Amniotic stem cell (primary cell): Measurements from ENCODE around the gene DENND4B.

ENCODE experiments used
- DNase-seq: peaks from one replicate; lab custom pipeline; 2025; lab: John Stamatoyannopoulos, UW

Gene DENND4B

DNA sequence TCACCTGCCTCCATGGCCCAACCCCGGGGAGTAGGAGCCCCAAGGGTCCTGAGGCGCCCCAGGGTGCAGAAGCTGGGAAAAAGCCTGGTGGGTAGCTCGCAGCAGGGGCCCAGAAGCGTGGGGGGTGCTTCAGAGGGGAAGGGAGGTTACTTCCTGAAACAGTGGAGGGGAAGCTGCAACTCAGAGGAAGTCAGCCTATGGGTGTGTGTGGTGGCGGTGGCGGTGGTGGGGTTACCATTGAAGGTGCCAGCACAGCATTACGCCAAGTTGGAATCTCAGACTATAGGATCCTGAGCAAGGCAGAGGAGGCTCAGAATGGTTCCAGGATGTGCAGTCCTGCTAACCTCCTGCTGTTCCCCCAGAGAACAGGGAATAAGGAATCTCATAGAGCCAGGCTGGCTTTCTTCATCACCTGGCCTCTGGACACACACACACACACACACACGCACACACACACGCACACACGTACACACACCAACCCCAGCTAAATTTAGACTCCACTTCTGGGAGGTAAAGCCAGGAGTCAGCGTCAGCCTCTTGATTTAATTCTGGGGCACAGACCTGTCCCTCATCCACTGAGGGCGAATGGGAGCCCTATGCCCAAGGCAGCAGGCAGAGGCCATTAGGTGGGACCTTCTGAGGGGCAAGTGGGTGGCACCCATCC is 1.3 kb downstream of the DENND4B start:
- DNase-seq, result no peak

DNA sequence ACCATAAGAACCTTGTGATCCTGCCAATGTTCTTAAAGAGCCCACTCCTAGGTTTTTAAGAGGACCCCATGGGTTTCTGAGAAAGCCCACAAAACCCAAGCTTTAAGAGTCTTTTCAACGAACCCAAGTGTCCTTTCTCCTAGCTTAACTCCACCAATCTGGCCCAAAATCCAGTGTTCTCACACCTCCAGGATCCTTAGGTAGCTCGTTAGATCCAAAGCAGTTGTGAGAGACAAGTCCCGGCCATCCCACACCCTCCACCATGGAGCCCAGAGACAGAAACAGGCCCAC is 1.7 kb downstream of the DENND4B start:
- DNase-seq, result no peak

DNA sequence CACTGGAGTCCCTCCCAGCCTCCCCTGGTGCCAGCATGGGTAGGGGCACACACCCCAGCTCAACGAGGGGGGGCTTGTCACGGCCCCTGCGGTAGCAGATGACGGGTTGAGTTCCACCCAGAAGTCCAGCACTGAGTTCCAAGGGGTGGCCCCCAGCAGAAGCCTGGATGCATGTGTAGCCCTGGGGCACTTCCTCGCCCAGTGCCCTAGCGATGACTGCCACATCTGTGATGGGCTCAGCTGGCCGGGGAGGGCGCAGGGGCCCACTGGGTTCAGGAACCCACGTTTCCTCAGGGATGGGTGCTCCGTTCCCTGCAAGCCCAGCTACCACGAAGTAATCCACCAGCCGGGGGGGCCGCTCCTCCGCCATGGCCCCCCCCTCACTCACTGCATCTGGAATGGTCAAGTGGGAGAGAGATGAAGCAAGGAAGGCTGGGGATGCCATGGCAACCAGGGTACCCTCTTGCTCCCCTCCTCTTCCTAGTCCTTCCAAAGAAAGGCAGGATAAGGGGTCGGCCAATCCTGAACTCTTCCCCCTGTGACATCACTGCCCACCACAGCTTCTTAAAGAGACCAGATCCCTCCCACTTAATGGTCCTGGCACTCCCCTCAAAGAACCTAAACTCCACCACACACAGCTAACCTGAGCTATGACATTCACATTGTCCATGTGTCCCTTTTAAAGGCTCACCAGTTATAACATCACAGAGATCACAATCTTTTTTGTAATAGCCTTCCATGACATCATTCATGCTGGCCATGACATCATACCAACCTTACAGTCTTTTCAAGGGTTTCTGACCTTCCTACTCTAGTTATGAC is 2.3 kb downstream of the DENND4B start:
- DNase-seq, result no peak

DNA sequence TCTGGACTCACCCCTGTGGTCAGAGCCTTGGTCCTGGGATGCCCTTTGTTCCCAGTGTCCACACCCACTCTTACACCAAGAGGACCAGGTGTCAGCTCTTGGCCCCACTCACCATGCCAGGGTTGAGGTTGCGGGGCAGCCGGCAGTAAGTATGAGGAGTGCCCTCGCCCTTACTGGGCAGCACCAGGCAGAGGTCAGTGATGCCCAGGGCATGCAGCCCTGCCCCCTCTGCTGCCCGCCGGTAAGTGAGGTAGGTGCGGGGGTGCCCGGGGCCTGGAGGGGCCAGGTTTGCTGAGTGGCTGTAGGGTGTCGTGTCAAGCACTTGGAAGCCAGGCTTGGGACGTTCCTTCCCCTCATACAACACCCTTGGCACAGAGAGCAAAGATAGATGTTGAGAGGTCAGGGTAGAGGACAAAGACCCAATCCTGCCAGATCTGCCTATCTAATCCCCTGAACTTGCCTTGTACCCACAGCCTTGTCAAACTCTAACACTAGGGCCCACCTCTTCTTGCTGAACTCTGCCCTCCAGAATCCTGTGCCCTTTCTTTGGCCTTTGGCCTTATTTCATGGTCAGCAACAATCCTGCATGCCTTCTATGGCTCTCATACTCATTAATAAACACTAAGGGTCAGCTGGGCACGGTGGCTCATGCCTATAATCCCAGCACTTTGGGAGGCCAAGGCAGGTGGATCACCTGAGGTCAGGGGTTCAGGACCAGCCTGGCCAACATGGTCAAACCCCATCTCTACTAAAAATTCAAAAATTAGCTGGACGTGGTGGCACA is 3.6 kb downstream of the DENND4B start:
- DNase-seq, result no peak

DNA sequence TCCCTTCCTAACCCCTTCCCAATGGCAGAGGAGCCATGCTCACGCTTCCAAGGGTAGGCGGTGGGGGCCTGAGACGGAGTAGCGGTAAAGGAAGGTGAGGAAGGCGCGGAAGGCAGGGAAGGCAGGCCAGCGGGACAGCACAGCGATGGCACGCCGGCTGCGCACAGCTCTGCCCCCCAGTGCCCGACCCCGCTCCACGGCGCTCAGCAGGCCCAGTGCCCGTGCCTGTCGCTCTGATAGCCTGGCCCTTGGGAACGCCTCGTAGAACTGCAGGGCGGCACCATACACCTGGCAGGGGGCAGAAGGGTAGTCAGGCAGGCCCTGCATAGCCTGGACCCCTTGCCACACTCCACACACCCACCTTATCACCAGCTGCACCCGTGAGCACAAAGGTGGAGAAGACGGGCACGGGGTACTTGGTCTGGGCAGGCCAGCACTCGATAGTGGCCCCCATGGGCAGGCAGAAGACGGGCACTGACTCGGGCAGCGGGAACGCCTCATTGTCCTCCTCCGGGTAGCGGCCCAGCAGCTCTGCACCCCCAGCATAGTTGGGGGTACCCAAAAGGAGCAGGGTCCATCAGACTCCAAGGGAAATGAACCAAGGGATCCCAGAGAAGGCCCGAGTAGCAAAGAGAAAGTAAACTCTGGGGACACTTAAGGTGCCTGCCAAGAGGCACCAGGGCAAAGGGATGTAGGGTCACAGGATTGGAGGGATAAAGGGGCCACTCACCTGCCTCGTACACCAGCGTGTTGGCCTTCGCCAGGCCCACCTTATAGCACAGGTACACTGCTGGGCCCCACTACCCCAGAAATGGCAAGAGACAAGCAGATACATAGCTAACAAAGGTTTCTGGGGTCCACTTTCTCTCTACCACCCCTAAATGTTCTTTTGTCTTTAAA is 4.4 kb downstream of the DENND4B start:
- DNase-seq, result no peak

DNA sequence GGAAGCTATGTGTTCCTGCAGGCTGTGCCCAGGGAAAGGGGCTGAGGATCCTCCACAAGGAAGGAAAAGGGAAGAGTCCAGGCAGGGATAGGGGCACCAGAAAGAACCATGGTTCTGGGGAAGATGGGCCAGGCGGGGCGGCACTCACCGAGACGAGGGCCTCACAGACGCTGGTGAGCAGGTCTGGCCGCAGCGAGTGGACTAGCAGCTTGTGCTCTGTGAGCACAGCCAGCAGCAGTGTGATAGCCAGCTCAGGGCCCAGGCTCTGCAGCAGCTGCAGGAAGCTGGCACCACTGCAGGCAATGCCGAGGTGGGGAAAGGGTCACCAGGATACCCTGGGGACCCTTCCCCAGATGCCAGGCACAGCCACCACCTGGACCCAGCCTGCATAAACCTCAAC is 5.8 kb downstream of the DENND4B start:
- no peak for DNase-seq

DNA sequence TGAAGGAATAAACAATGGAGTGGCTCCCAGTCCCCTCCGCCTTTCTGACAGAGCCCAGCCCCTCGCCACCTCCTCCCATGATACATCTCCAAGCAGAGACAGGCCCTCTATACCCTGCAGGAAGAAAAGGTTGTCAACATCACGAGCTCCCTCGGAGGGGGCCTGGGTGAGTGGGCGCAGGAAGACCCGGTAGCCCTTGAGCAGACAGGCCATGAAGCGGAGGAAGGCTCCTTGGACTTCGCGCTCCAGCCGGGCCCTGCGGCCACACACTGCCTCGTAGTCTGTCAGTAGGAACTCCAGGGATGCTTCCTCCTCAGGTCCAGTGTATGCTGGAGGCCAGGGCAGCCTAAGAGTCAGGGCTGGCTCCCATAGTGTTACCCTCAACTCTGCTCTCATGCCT is 7.0 kb downstream of the DENND4B start:
- DNase-seq, result no peak

DNA sequence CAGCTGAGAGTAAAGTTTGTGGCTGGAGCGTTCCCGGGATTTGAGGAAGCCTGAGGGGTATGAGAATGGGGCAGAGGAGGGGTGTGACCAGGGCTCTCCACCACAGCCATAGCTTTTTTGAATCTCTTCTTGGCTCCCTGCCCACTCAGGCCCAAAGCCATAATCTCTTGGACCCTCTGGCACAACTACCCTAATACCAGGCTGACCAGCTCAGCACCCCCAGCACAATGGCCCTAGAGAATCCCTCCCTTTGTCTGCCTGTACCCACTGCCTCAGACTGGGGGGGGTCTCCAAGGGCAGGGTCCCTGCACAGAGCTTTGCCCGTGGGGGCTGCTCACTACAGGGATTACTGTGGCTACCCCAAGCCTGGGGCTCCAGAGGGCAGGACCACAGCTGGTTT is 7.5 kb downstream of the DENND4B start:
- no peak for DNase-seq

DNA sequence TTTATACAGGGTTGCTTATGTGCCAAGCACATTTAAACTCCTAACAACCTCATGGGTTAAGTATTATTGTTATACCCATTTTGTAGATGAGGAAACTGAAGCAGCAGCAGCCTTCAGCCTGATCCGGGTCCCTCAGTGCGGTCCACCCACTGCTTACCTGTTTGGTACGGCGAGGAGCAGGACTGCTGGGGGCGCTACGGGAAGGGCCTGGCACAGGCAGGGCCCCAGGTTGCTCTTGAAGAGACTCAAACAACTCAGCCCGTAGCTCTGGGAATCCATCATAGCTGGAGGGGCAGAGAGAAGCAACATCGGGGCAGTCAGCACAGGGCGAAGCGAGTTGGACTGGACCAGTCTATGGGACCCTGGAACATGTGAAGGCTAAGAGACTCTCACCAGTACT is 9.2 kb downstream of the DENND4B start:
- no peak for DNase-seq

DNA sequence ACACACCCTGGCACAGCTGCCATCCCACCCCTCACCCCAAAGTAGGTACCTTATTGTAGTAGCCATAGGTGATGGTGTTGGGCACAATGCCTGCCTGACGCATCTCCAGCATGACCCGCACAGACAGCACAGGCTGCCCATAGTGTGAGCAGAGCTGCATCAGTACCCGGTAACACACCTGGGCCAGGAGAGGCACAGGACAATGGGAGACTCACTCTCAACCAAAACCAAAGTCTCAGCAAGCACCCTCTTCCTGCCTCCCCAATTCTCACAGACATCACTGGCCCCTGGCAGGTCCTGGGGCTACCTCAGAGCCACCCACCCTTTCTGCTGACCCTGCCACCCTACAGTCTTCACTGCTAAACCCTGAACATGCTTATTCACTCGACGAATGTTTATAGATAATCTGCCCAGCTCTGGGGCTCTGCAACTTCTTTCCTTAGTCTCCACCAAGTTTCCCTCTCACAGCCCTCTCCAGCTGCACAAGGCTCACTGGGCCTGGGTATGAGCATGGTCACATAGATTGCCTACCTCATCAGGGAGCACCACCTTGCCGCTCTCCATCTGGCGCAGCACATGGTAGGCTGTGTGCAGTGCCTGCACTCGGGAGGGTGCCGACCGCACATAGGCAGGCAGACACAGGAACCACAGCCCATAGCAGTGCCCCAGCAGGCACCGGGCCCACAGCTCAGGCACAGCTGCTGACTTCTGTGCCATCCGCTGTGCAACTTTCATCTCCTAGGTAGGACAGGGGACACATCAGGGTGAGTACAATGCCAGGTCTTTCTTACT is 10.3 kb downstream of the DENND4B start:
- no peak for DNase-seq

DNA sequence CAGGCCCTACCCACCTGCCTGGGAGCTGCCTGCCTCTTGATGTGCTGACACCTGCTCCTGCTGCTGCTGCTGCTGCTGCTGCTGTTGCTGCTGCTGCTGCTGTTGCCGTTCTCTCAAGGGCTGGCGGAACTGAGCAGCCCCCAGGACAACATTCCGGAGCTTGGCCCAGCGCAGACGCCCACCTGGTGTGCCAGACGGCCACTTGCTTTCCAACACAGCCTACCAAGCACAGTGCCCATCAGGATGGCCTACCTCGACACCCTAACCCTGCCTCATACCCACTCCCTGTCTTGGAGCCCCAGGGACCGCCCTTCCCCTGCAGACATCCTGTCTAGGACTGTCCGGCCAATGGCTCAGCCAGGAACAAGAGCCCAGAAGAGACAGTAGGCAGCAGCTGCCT is 11.8 kb downstream of the DENND4B start:
- DNase-seq, result no peak

DNA sequence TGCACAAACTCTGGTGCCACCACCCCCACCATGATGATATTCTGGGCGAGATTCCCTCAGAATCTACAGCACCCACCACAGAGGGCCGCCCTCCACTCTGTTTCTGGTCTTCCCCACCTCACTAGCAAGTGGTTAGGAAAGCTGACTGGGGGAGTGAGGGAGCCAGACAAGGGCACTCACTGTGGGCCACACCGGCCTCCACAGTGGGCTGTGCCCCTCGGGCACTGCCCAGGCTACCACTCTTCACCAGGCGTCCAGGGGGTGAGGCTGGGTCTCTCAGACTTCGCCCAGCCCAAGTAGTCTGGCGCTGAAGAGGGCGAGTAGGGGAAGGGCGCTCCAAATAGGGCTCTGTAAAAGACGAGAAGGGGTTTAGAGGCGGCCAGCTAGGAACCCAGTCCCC is 12.6 kb downstream of the DENND4B start:
- DNase-seq, result no peak

DNA sequence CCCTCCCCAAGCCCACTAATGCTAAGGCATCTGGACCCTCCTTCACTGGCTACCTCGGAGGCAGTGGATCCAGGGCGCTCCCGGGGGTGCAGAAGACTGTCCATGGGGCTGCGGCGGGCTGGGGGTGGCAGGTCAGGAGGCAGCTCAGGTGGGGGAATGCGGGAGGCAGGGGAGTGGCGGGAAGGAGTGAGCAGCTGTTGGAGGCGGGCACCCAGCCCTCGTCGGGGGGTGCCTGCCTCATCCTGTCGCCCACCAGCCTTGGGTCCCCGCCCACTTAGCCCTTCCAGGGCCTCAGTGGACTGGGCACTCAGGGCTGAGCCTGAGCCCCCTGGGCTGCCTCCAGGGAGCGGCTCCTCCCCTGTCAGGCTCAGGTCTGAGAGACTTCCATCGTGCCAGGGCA is 13.1 kb downstream of the DENND4B start:
- no peak for DNase-seq

DNA sequence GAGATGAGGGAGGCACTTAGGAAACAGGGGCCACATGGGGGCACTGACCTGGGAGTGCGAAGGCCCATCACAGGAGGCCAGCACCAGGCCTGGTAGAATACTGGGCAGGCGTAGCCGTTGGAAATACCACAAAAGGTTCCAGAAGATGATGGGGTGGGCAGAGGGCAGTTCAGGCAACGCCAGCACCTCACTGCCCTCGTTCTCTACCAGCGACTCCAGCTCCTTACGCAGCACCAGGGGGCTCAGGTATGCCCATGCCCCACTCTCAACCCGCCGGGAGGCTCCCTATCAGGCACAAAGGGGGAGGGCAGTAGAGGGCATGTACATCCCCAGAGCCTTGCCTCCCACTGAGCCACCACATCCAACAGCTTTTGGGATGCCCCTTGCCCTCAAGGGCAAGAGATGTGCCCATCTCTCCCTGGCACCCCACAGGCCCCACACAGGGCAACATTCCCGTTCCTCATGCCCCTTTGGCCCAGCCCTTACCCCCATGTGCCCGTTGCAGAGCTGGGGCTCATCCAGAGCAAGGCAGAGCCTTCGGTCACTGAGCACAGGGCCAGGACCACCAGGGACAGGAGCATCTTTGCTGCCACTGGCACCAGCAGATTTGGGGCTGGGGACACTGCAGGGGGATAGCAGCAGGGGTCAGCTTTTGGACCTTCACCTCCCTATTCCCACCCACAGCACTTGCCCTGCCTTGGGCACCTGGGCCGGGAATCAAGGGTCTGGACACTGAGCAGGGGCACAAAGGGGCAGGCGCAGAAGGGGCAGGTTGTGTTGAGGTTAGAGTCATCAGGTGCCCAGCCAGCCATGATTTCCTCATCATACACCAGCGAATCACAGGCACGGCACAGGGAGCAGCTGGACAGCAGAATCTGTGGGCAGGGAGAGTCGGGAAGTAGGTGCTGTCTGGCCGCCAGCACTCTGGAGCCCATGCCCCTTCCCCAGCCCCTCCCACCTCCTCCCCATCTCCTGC is 14.1 kb downstream of the DENND4B start:
- no peak for DNase-seq

DNA sequence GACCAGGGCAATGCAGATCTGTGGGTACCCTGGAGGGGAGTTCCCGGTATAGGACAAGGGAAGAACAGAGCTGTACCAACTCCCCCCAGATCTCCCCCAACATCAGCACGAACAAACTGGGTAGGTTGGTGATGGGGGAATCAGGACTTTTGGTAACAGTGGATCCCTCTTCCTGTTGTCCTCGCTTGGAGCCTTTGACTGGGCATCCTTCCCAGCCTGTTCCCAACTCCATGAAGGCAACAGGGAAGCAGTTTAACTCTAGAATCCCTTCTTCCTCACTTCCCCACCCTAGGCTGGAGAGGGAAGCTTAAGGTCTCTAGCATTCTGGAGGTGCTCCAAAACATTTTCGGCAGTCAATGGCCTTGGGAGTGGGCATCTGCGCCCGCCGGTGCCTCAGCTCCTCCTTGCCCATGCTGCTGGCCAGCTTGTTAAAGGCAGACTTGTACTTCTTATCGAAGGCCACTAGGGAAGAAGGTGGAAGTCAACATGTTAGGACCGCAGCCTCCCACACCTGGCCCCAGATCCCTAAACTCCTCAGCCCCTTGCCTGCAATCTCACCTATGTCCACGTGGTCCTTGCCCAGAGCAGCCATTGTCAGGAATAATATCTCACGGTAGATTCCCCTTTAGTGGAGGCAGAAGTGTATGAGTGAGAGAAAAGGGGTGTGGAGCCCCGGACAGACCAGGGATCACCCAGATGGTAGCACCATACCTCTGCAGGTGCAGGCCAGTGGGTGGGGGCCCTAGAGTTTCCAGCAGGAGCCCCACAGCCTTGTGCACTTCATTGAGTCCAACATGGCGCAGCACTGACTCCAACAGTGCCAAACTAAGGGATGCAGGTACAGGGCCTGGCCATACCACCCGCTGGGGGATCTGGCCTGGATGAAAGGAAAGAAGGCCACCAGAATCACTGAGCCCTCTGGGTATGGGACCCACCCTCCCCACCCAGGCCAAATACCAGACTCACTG is 16.3 kb downstream of the DENND4B start:
- DNase-seq, result no peak

DNA sequence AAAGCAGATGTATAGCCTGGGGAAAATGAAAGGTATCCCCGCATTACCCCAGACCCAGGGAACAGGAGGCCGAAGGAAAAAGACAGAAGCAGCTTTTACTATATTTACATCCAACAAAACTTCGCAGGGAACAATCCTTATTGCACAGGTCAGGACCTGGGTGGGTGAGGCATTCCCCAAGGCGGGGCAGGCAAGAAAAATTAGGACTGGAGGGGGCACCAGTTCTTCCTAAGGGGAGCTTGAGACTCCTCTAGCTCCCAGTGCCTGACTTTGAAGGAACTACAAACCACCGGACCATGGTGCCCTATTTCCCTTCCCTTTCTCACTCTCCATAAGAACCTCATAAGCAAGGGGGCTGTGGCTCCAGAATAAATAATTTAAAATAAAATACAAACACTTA is 17.1 kb downstream of the DENND4B start:
- DNase-seq, result no peak

DNA sequence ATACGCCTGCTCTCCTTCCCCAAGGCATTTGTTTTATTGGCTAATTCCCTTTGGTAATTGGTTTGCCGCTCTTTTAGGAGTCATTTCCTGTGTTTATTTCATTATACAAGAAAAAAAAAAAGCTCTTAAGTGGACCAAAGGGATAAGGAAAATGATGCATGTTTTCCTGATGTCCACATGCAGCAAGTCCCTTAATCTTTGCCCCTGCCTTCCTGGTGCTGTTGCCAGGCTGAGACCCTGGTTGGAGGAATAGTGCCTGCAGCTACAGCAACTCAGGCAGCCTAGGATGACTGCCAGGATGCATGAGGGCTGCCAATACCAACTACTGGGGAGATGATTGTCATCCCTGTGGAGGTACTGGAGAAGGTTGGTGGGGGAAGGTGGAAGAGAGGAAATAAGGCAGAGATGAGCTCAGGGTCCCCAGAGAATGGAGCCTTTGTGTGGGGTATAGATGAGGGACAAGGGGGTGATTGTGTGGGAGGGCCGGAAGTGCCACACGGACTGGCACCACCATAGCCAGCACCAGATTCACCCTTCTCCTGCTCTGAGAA is 17.7 kb downstream of the DENND4B start:
- DNase-seq, result no peak

DNA sequence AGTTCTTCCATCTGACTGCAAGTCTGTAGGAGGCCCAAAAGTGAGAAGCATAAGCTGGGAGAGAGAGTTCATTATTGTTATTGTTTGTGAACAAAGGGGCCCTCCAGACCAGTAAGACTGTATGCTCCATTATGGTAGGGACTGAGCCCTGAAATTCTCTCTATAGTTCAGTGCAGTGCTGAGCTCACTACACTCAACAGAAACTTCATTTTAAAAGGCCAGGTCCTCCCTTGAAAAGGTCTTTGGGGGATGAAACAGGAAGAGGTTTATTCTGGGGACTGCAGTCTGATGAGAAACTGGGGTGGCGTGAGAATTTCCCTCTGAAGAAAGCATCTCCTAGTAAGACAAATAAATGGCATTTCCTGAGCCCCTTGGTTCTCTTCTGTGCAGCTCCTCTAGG is 18.3 kb downstream of the DENND4B start:
- no peak for DNase-seq

DNA sequence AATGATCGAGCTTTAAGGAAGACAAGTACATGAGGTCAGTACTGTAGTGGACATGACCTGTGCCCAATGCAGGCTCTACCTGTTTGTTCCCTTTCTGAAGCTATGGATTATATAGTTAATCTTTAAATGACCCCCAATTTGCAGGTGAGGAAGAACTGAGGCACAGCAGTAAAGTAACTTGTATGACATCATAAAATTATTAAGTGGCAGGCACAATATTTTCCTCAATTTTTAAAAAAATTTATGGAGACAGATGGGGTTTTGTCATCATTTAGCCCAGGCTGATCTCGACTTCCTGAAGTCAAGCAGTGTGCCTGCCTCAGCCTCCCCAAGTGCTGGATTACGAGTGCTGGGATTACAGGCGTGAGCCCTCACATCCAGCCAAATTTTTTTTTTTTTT is 20.1 kb downstream of the DENND4B start:
- no peak for DNase-seq
